ENCODE results near the gene TUBGCP3. TPM values are rescaled to one million over a fixed set of nuclear protein-coding genes. Genes with fewer than 3 reads are reported as not detected.

The TUBGCP3 gene
- total and polyA plus RNA-seq, 9 of the 15 experiments (the other 6 are each of a cell fraction or from before 2014, with no cell fraction given), result 3.0 to 24.8 (median 15.2) TPM

- FAIRE-seq, result no peak
- no TSS peak for BruUV-seq (replicated peaks)
- intact Hi-C loops (cut with micrococcal nuclease), result loop anchor here (5.0 kb wide), 1 partner anchor 424 kb away; no protein-coding TSS in a partner anchor
- Histone ChIP-seq H3K27me3 (ENCODE audit: control insufficient read depth in 2 of 2, insufficient read depth in 2 of 2, low read length in 2 of 2) (peaks cover 23 to 66% of the 10 kb centered on the region in 2 experiments; a peak in 4 of 5 replicates), H3K27ac (ENCODE audit: extremely low read depth, low read depth, low read length) (no peak overlapping the region), H2AFZ (ENCODE audit: low read depth, low read length) (no peak overlapping the region), H3K4me1 (replicated peaks in 1 of 2; ENCODE audit: control insufficient read depth in 2 of 2, insufficient read depth in 2 of 2, low read length in 2 of 2) (peaks cover 0 to 7% of the 10 kb centered on the region in 2 experiments; a peak in 1 of 5 replicates), H4K20me1 (replicated peaks; ENCODE audit: control insufficient read depth, insufficient read depth, low read length) (no peaks in the 10 kb centered on the region), H3K79me2 (ENCODE audit: control insufficient read depth, insufficient read depth, low read length) (no peaks in the 10 kb centered on the region), H3K9me3 (replicated peaks; ENCODE audit: control insufficient read depth, insufficient read depth, low read depth, low read length) (no peaks in the 10 kb centered on the region), H3K4me3 (no peak overlapping the region), H3K4me2 (ENCODE audit: insufficient read depth, low read length) (no peak overlapping the region), H3K9ac (ENCODE audit: insufficient read depth in 1 of 2, low read depth in 2 of 2, low read length in 2 of 2) (no peak overlapping the region), H3K36me3 (ENCODE audit: control insufficient read depth, insufficient read depth, low read length) (no peaks in the 10 kb centered on the region), H3K9me1 (ENCODE audit: control insufficient read depth, insufficient read depth, low read length) (no peaks in the 10 kb centered on the region)
- DNase-seq (ENCODE audit: extremely low read depth in 1 of 4, low spot score in 3 of 4), result no peak
- ChIA-PET CTCF (ENCODE audit: low intra/inter-chr PET ratio) (no interaction called here), POLR2A (no interaction called here)
- ATAC-seq, result no peak
- WGBS (ENCODE audit: insufficient coverage, low coverage, missing lambda C conversion rate), result 0% methylated on average over 15 of the region's 27 CpGs
- in situ Hi-C loops (cut with MboI), result loop anchor here (10.0 kb wide), 1 partner anchor 973 kb away; no protein-coding TSS in a partner anchor
- TF ChIP-seq NR3C1 (CRISPR knock-in tag; IDR thresholded peaks at IDR 0.05), result no peak
- no peak for TF ChIP-seq ZMIZ1 (IDR thresholded peaks at IDR 0.05; ENCODE audit: low read depth in 2 of 2, low read length in 2 of 2)
- no peak for TF ChIP-seq RAD21 (CRISPR knock-in tag; conservative IDR thresholded peaks at IDR 0.05 in 1 of 2, IDR thresholded peaks at IDR 0.05 in 1 of 2)
- TF ChIP-seq CBFB (CRISPR knock-in tag; IDR thresholded peaks at IDR 0.05), result no peak
- no peak for TF ChIP-seq ZNF354B (CRISPR knock-in tag; IDR thresholded peaks at IDR 0.05)
- TF ChIP-seq MAFG (tag; conservative IDR thresholded peaks at IDR 0.05), result no peak
- no peak for TF ChIP-seq SMARCB1 (IDR thresholded peaks at IDR 0.05; ENCODE audit: insufficient read length, low read depth)
- no peak for TF ChIP-seq ZKSCAN8 (CRISPR knock-in tag; IDR thresholded peaks at IDR 0.05)
- TF ChIP-seq ETS2 (tag; IDR thresholded peaks at IDR 0.05; ENCODE audit: borderline replicate concordance, poor library complexity, severe bottlenecking), result no peak
- no peak for TF ChIP-seq ARNT (IDR thresholded peaks at IDR 0.05)
- no peak for TF ChIP-seq ZNF263 (CRISPR knock-in tag; IDR thresholded peaks at IDR 0.05; ENCODE audit: borderline replicate concordance)
- no peak for TF ChIP-seq ZNF655 (CRISPR knock-in tag; IDR thresholded peaks at IDR 0.05)
- no peak for TF ChIP-seq HMG20B (CRISPR knock-in tag; IDR thresholded peaks at IDR 0.05)
- TF ChIP-seq IFI16 (CRISPR knock-in tag; IDR thresholded peaks at IDR 0.05), result no peak
- TF ChIP-seq POLR2AphosphoS5 (IDR thresholded peaks at IDR 0.05; ENCODE audit: control insufficient read depth, insufficient read depth, low read depth, low read length), result no peak
- TF ChIP-seq SMARCC2 (IDR thresholded peaks at IDR 0.05; ENCODE audit: low read depth), result no peak
- TF ChIP-seq SRSF9 (IDR thresholded peaks at IDR 0.05; ENCODE audit: borderline replicate concordance, low read depth, low read length), result no peak
Observed at GRCh38 chr13:112447761-112448603, 140.0 kb downstream of the TUBGCP3 start.
